GM23338 (cell line): Measurements from ENCODE around the gene ZDHHC1. TPM values are rescaled to one million over a fixed set of nuclear protein-coding genes. Genes with fewer than 3 reads are reported as not detected.
"Not testable (repeated sequence)": the region's sequence is repeated elsewhere in the genome, so short reads cannot be mapped to it uniquely, and the experiment has no call there.

Experiments used
- ATAC-seq: fragments of 200-7000 bp; cut with Tn5 transposase; 3 replicates; pipeline ENCODE4 v1.9.1; 2020
- DNase-seq: peaks from one replicate; pipeline ENCODE4 v3.0.0-alpha.2; 2015; ENCODE audit warnings: low spot score
- H2AFZ ChIP-seq: fragments of 200-600 bp; sonication (generic); 2 replicates; pipeline ENCODE4 v1.8.0; 2016; ENCODE audit warnings: antibody characterized with exemption, mild to moderate bottlenecking, moderate library complexity
- H3F3A ChIP-seq: fragments of 200-600 bp; sonication (generic); replicated peaks from 2 replicates; pipeline ENCODE4 v1.8.0; 2017; ENCODE audit warnings: antibody characterized with exemption, mixed run types, low read depth
- H3K27ac ChIP-seq: fragments of 200-600 bp; sonication (generic); 2 replicates; pipeline ENCODE4 v1.6.1; 2016; ENCODE audit warnings: low read depth
- H3K27me3 ChIP-seq: fragments of 200-600 bp; sonication (generic); 2 replicates; pipeline ENCODE4 v1.8.0; 2016; ENCODE audit warnings: mild to moderate bottlenecking, mixed run types, moderate library complexity; ENCODE audit not compliant: insufficient read depth
- H3K36me3 ChIP-seq: fragments of 200-600 bp; sonication (generic); 2 replicates; pipeline ENCODE4 v1.8.0; 2016; ENCODE audit warnings: mild to moderate bottlenecking; ENCODE audit not compliant: insufficient read depth
- H3K4me1 ChIP-seq: fragments of 200-600 bp; sonication (generic); 2 replicates; pipeline ENCODE4 v1.8.0; 2016; ENCODE audit warnings: mild to moderate bottlenecking, moderate library complexity; ENCODE audit not compliant: insufficient read depth
- H3K4me2 ChIP-seq: fragments of 200-600 bp; sonication (generic); 2 replicates; pipeline ENCODE4 v1.7.1; 2017; ENCODE audit warnings: mixed run types
- H3K4me3 ChIP-seq: fragments of 200-600 bp; sonication (generic); 2 replicates; pipeline ENCODE4 v1.6.1; 2016; ENCODE audit warnings: mixed run types
- H3K79me2 ChIP-seq: fragments of 200-600 bp; sonication (generic); replicated peaks from 2 replicates; pipeline ENCODE4 v1.8.0; 2017; ENCODE audit warnings: mild to moderate bottlenecking; ENCODE audit not compliant: insufficient read depth
- H3K9me2 ChIP-seq: fragments of 200-600 bp; sonication (generic); 2 replicates; pipeline ENCODE4 v1.8.0; 2017; ENCODE audit not compliant: insufficient read depth
- H4K20me1 ChIP-seq: fragments of 200-600 bp; sonication (generic); replicated peaks from 2 replicates; pipeline ENCODE4 v1.8.0; 2017; ENCODE audit warnings: mild to moderate bottlenecking; ENCODE audit not compliant: insufficient read depth
- H3K27ac Mint-ChIP-seq: 2 replicates; pipeline ENCODE4 v1.8.0; 2020; ENCODE audit warnings: inconsistent platforms, mild to moderate bottlenecking, moderate library complexity, mixed read lengths
- H3K27me3 Mint-ChIP-seq: 3 replicates; pipeline ENCODE4 v1.8.0; 2022; ENCODE audit warnings: low read depth, mild to moderate bottlenecking, moderate library complexity, mixed read lengths, inconsistent platforms; ENCODE audit not compliant: insufficient read depth, poor library complexity
- H3K36me3 Mint-ChIP-seq: 3 replicates; pipeline ENCODE4 v1.8.0; 2021; ENCODE audit warnings: low read depth, mild to moderate bottlenecking, inconsistent platforms, moderate library complexity, mixed read lengths
- H3K4me1 Mint-ChIP-seq: 3 replicates; pipeline ENCODE4 v1.8.0; 2020; ENCODE audit warnings: mild to moderate bottlenecking, inconsistent platforms, mixed read lengths
- H3K4me3 Mint-ChIP-seq: 3 replicates; pipeline ENCODE4 v1.8.0; 2021; ENCODE audit warnings: moderate library complexity, mild to moderate bottlenecking, inconsistent platforms, mixed read lengths
- H3K9me3 Mint-ChIP-seq: 3 replicates; pipeline ENCODE4 v1.8.0; 2020; ENCODE audit warnings: moderate library complexity, mild to moderate bottlenecking, inconsistent platforms, mixed read lengths
- ETS1 ChIP-seq: IDR thresholded peaks from 2 replicates; pipeline ENCODE4 v1.6.1; 2016; ENCODE audit warnings: antibody characterized with exemption
- EZH2phosphoT487 ChIP-seq: fragments of 200-600 bp; sonication (generic); IDR thresholded peaks from one replicate; pipeline ENCODE4 v1.8.1; 2018; ENCODE audit warnings: antibody characterized with exemption; ENCODE audit not compliant: unreplicated experiment
- JUNB ChIP-seq: IDR thresholded peaks from one replicate; pipeline ENCODE4 v1.6.1; 2016; ENCODE audit warnings: antibody characterized with exemption; ENCODE audit not compliant: unreplicated experiment
- NANOG ChIP-seq: IDR thresholded peaks from 2 replicates; pipeline ENCODE4 v1.6.1; 2016; ENCODE audit warnings: antibody characterized with exemption, borderline replicate concordance
- REST ChIP-seq: IDR thresholded peaks from one replicate; pipeline ENCODE4 v1.6.1; 2018; ENCODE audit warnings: antibody characterized with exemption; ENCODE audit not compliant: unreplicated experiment
- ZNF114 ChIP-seq: fragments of 250-450 bp; sonication (Bioruptor Pico); IDR thresholded peaks from 2 replicates; pipeline ENCODE4 v1.5.0; 2020; ENCODE audit warnings: mild to moderate bottlenecking, moderate library complexity
- polyA plus RNA-seq: library from polyadenylated mRNA; unstranded; fragments of >200 nt; fragmentation: Nextera tagmentation; extraction: Ambion mirVana; gene quantifications from 2 replicates; pipeline ENCODE4 v1.2.1, GENCODE V29; 2016
- total RNA-seq: library from RNA; depleted of rRNA; stranded (reverse); fragments of >200 nt; shearing (Covaris generic); gene quantifications from 2 replicates; pipeline ENCODE4 v1.2.3, GENCODE V29; 2014

ZDHHC1 gene
- total and polyA plus RNA-seq, 2 experiments from 2014 or later: 1.4 to 2.7 TPM

GRCh38 chr16:67356396-67356795, 59.9 kb downstream of the ZDHHC1 start:
- no peaks in the 10 kb centered on the region for H3K9me3 Mint-ChIP-seq
- no peak overlapping the region for H3K4me3 ChIP-seq
- no peaks in the 10 kb centered on the region for H3K27me3 Mint-ChIP-seq
- no peak overlapping the region for H3K4me2 ChIP-seq
- no peak overlapping the region for H2AFZ ChIP-seq
- no peaks in the 10 kb centered on the region for H3K36me3 Mint-ChIP-seq
- no peak for ATAC-seq
- no peak overlapping the region for H3K27ac ChIP-seq
- 0 out of 2 replicates have a peak, but pooled peaks cover 5% of the 10 kb centered on the region for H3K27me3 ChIP-seq
- no peak overlapping the region for H3K27ac Mint-ChIP-seq
- no peak overlapping the region for H3K4me3 Mint-ChIP-seq
- TF ChIP-seq EZH2phosphoT487: no peak
- TF ChIP-seq REST: no peak
- TF ChIP-seq NANOG: no peak
- TF ChIP-seq ZNF114: no peak
- no peaks in the 10 kb centered on the region for H3K4me1 Mint-ChIP-seq
- DNase-seq: no peak
- no peaks in the 10 kb centered on the region for H3K36me3 ChIP-seq
- H3K79me2 ChIP-seq: no peaks in the 10 kb centered on the region
- no peaks in the 10 kb centered on the region for H3K4me1 ChIP-seq
- H4K20me1 ChIP-seq: no peaks in the 10 kb centered on the region
- no peaks in the 10 kb centered on the region for H3F3A ChIP-seq
- no peaks in the 10 kb centered on the region for H3K9me2 ChIP-seq

GRCh38 chr16:67352463-67352862, 63.8 kb downstream of the ZDHHC1 start:
- H3K9me3 Mint-ChIP-seq, H3K4me1 Mint-ChIP-seq, H3K4me3 ChIP-seq, ATAC-seq, H3K27me3 ChIP-seq, H3K79me2 ChIP-seq, H3K27ac ChIP-seq, H3K36me3 Mint-ChIP-seq, H3K4me3 Mint-ChIP-seq, H4K20me1 ChIP-seq, H3K4me2 ChIP-seq, H3K36me3 ChIP-seq, H3K27me3 Mint-ChIP-seq, H3F3A ChIP-seq, H2AFZ ChIP-seq, H3K27ac Mint-ChIP-seq, DNase-seq, H3K9me2 ChIP-seq, H3K4me1 ChIP-seq: not testable (repeated sequence)

- ATAC-seq: no peak
- TF ChIP-seq ZNF114: no peak
- TF ChIP-seq REST: no peak
- no peak for TF ChIP-seq ETS1
- no peak for TF ChIP-seq JUNB
These were observed 66.0 kb downstream of the ZDHHC1 start for GRCh38 chr16:67350324-67350723.

More at GRCh38 chr16:67350324-67350723, 66.0 kb downstream of the ZDHHC1 start:
- H3K79me2 ChIP-seq: no peaks in the 10 kb centered on the region
- peaks cover 5% of the 10 kb centered on the region; the same call in 1 of the 2 replicates for H3K27me3 ChIP-seq
- no peaks in the 10 kb centered on the region for H3K36me3 Mint-ChIP-seq
- H3K4me3 Mint-ChIP-seq: no peak overlapping the region
- H3K27ac Mint-ChIP-seq: no peak overlapping the region
- H3F3A ChIP-seq: no peaks in the 10 kb centered on the region
- no peaks in the 10 kb centered on the region for H3K36me3 ChIP-seq
- no peak overlapping the region for H3K4me3 ChIP-seq
- no peaks in the 10 kb centered on the region for H3K27me3 Mint-ChIP-seq
- no peaks in the 10 kb centered on the region for H3K4me1 Mint-ChIP-seq
- no peaks in the 10 kb centered on the region for H3K4me1 ChIP-seq
- no peaks in the 10 kb centered on the region for H3K9me3 Mint-ChIP-seq
- no peak overlapping the region for H3K27ac ChIP-seq
- no peaks in the 10 kb centered on the region for H4K20me1 ChIP-seq
- H2AFZ ChIP-seq: no peak overlapping the region
- no peaks in the 10 kb centered on the region for H3K9me2 ChIP-seq
- no peak for DNase-seq
- H3K4me2 ChIP-seq: no peak overlapping the region
